Bronchus fibroblast of lung (primary cell): ENCODE data around the gene SLC9A3. TPM values are rescaled to one million over a fixed set of nuclear protein-coding genes. Genes with fewer than 3 reads are reported as not detected.

Experiments used
- total RNA-seq: library from RNA; depleted of rRNA; stranded (reverse); fragments of >200 nt; gene quantifications from 2 replicates; pipeline ENCODE4 v1.2.3, GENCODE V29; 2015

Gene SLC9A3
- 1.5 and 1.7 TPM in 2 replicates for total RNA-seq

DNA sequence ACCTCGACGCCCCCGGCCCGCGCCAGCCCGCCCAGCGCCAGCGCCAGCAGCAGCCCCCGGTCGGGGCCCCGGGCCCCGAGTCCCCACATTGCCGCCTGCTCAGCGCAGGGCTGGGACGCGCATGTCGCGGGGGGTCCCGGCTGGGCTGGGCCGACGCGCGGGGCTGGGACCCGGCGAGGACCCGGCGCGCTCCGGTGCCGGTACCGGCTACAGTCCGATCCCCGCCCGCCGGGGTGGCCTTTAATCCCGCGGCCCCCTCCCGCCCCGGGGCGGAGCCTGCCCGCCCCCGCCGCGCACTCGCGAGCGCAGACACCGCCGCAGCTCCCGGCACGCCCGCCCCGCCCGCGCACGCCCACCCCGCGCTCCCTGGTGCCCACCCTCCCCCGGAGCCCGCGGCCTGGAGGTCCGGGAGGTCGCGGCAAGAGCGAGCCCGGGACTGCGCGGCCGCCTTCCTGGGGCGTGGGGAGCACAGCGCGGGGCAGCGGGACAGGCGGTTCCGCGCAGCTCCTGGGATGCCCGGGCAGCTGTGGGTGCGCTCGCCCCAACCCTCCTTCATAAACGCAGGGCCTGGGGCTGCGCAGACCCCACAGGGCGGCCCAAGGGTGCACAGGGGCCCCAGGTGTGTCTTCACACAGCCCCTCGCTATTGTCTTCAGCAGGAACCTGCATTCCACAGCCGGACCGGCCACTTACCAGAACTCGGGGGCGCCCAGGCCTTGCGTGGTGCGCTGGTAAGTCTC lies at the start of gene SLC9A3:
TSS of gene SLC9A3 (minus strand) at position 216 of the 739 bp plus-strand sequence.

GRCh38 chr5:442335-443238 lies 81.7 kb downstream of the SLC9A3 start, which contains the start of gene EXOC3:
EXOC3 (plus strand) TSS chr5:443176; CDS start chr5:446206, 3,030 bp downstream.

Other genes with a start within 250 kb of the SLC9A3 start
- gene AHRR, start 202.7 kb downstream of the SLC9A3 start, total RNA-seq: 8.6 and 10.6 TPM in 2 replicates
- 28.1 and 31.8 TPM in 2 replicates for gene EXOC3, start 81.3 kb downstream of the SLC9A3 start, total RNA-seq
- gene CEP72, start 87.9 kb upstream of the SLC9A3 start, total RNA-seq: 5.1 and 6.1 TPM in 2 replicates
- under 0.01 and 0.17 TPM in 2 replicates for gene TPPP, start 168.9 kb upstream of the SLC9A3 start, total RNA-seq